NCI-H345 treated with DMSO at 0.1 percent for 48 hours (cell line): ENCODE data around the gene MS4A13.
"Not testable (repeated sequence)": the region's sequence is repeated elsewhere in the genome, so short reads cannot be mapped to it uniquely, and the experiment has no call there.

Experiments
- DNase-seq: peaks from one replicate; lab custom pipeline; 2025; ENCODE audit not compliant: unreplicated experiment; lab: John Stamatoyannopoulos, UW

Gene MS4A13

DNA sequence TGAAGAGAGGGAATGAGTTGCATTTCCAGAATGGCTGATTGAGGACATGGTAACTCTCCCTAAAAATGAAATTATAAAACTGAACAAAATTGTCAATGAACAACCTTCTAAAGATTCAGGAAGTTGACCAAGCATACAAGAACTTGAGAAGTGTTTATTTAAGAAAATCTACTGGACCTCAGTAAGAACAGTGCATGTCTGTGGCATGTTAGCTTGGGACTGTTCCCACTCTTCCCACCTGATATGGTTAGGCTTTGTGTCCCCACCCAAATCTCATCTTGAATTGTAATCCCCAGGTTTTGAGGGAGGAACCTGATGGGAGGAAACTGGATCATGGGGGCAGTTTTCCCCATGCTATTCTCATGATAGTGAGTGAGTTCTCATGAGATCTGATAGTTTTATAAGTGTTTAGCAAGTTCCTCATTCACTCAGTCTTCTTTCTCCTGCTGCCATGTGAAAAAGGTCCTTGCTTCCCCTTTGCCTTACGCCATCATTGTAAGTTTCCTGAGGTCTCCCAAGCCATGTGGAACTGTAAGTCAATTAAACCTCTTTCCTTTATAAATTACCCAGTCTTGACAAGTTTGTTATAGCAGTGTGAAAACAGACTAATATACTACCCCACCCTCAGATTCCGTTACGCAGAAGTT, 15.4 kb downstream of the MS4A13 start:
- no peak for DNase-seq

DNA sequence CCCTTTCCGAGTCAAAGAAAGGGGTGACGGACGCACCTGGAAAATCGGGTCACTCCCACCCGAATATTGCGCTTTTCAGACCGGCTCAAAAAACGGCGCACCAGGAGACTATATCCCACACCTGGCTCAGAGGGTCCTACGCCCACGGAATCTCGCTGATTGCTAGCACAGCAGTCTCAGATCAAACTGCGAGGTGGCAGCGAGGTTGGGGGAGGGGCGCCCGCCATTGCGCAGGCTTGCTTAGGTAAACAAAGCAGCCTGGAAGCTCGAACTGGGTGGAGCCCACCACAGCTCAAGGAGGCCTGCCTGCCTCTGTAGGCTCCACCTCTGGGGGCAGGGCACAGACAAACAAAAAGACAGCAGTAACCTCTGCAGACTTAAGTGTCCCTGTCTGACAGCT, 17.2 kb downstream of the MS4A13 start:
- not testable (repeated sequence) for DNase-seq

DNA sequence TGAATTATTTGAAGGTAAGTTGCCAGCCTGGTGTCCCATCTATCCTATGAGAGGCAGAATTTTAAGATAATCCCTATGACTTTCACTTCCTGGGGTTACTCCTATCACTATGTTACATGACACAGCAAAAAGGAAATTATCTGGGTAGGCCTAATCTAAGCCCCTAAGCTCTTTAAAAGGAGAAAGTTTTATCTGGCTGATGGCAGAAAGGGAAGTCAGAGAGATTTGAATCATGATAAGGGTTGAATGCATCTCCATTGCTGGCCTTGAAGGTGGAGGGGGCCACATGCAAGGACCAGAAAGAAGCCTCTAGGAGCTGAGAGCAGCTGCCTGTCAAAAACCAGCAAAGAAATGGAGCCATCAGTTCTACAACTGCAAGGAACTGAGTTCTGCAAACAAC, 23.4 kb downstream of the MS4A13 start:
- DNase-seq: not testable (repeated sequence)

DNA sequence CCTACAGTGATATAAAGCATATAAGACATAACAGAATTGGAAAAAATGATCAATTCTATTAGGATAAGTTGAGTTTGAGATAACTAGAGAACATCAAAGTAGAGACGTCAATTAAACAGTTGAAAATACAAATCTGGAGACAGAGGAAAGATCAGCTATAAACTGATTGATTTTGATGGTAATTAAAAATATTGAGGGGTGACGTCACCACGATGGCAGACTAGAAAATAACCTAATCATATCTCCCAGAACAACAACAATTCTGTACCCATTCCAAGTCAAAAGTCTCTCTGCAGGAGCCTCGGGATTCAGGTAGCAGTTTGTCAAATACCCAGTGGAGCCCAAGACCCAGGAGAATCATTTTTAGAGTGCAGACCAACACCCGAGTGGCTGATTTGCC, 28.9 kb downstream of the MS4A13 start:
- no peak for DNase-seq

DNA sequence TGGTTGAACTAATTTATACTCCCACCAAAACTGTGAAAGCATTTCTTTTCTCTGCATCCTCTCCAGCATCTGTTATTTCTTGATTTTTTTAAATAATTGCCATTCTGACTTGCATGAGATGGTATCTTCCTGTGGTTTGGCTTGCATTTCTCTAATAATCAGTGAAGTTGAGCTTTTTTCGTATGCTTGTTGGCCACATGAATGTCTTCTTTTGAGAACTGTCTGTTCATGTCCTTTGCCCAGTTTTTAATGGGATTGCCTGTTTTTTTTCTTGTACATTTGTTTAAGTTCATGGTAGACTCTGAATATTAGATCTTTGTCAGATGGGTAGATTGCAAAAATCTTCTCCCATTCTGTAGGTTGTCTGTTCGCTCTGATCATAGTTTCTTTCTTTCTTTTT, 46.1 kb downstream of the MS4A13 start:
- DNase-seq: no peak

DNA sequence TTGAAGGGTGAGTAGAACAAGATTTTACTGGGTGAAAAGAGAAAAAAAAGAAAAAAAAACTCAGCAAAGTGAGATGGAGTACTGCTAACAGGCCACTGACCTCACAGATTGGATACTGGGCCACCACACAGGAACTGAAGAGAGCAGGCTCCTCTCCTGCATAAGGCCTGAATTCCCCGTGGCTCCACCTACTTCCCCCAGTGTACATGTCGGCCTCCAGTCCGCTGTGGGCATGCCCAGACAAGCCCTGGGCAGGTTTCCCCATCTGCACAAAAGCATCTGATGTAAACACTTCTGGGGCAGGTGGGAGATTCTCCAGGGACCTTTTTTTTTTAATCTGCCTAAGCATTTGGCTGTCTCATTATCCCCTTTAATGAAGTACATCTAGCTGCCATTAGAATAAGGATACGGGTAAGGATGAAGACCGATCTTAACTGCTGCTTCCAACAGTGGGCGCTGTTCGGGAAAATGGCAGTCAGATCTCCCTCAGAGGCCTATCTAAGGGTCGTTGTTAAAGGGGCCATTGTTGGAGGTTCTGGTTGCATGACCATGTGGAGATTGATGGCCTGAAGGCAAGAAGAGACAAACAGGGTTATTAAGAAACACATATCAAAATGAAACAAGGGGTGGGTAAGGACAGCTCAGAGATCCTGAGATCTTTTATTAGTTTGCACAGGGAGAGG, 48.5 kb downstream of the MS4A13 start:
- no peak for DNase-seq

DNA sequence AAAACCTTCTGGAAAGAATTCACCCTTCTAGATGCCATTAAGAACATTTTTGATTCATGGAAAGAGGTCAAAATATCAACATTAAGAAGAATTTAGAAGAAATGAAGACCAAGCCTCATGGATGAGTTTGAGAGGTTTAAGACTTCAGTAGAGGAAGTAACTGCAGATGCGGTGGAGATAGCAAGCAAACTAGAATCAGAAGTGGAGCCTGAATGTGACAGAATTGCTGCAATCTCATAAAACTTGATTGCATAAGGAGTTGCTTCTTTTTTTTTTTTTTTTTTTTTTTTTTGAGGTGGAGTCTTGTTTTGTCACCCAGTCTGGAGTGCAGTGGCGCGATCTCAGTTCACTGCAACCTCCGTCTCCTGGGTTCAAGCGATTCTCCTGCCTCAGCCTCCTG, 51.6 kb downstream of the MS4A13 start:
- no peak for DNase-seq

DNA sequence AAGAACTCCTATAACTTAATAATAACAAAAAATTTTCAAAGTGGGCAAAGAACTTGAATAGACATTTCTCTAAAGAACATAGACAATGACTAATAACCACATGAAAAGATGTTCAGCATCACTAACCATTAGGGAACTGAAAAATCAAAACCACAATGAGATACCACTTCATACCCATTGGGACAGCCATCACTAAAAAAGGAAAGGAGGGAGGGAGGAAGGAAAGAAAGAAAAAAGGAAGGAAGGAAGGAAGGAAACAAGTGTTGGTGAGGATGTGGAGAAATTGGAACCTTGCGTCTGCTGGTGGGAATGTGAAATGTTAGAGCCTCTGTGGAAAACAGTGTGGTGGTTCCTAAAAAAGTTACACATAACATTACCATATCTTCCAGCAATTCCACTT, 55.8 kb downstream of the MS4A13 start:
- DNase-seq: no peak

DNA sequence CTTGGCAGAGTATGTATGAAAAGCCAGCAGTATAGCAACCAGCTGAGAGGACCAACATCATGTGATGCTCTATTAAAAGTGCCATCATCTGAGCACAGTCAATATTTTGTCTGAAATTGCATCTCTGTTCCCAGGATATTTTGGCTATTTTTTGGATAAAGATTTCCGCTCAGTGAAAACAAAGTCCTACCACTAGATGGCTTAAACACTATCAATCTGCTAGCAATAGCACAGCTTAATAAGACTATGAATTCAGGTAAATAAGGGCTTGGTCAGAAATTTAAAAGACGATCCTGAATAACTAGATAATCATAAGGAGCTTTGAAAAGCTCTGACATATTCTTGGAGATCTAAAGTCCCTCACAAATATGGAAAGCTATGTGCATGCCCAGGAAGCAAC, 74.4 kb downstream of the MS4A13 start:
- DNase-seq: no peak
